ENCODE results near the gene KCNC1.

KCNC1 gene

GRCh38 chr11:17736579-17736893, 2.0 kb downstream of the KCNC1 start:
- no peak overlapping the region for H3K4me3 ChIP-seq (ENCODE audit: low read depth, low read length)

DNA sequence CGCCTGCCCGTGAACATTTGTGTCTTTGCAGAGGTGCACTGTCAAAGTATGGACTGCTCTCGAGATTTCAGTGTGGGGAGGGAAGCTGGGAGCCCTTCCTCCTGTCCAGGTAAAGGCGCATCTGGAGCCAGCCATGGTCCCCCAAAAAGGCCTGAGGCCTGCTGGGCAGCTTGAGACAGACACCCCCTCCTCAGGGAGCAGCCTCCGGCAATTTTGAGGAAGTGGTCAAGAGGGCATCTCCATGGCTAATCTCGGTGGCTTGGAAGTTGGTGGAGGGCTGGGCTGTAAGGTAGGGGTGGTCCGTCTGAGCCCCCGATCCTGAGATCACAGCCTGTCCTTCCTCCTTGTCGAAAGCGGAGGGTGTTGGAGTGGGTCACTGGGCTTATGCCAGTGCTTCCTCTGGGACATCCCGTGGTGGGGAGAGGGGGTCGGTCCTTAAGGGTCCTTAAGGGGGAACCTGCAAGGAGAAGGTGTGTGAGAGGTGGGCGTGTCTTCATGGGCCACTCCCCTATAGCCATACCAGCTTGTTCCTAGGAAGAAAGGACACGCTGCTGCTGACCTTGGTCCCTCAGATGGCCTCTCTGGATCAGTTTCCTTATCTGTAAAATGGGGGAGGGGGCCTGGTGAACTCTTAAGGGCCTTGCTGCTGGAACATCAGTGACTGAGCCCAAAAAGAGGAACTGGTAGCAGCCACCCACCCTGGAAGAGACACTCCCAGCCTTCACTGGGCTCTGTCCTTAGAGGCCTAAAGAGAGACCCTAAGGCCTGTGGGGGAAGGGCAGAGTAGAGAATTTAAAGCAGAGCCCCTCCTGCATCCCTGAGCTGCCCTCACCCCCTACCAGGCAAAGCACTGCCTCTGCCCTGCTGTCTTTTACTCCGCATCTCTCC, 2.6 kb downstream of the KCNC1 start:
- no peak overlapping the region for H3K4me3 ChIP-seq (ENCODE audit: low read depth, low read length)

- no peak overlapping the region for H3K4me3 ChIP-seq (ENCODE audit: low read depth, low read length)
Measured at GRCh38 chr11:17738151-17738973, 3.8 kb downstream of the KCNC1 start.

DNA sequence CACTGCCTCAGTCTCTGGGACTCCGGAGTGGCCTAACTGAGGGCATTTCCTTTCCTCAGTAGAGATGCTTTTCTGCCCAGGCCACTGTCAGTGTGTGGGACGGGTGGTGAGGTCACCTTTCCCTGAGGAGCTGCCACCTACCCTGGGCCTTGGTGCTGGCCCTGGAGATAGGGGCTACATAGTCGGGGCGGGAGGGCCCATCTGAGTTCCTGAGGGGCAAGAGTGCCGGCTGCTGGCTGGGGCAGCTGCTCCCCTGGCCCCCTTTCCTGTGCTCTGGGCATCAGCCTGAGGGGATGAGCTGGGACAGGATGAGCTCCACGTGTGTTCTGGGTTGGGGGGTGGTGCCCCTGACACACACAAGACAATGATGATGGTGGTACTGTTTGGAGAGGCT, 5.4 kb downstream of the KCNC1 start:
- no peak overlapping the region for H3K4me3 ChIP-seq (ENCODE audit: low read depth, low read length)

DNA sequence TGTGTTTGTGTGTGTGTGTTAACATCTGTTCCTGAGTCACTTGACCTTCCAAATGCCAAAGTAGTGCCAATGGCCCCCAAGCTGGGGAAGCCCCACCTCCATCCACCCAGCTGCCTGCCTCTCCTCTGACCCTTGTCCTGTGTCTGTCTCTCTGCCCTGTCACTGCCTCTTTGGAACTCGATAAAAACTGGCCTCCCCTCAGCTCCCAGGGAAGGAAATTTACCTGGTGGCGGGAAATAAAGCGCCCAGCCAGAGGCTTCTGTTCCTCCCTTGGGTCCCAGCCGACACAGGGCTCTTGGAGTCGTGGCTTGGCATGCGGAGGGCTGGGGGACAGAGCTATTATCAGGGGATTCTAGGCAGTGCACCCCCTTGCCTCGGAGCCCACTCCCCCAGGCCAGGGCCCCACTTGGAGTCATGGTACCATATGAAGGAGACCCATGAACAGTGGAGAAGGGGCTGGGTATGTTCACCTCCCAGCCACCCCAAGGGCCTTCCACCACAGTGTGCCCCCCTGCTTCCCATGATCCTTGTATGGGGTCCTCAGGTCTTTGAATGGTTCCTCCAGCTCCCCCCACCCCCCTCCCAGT, 6.2 kb downstream of the KCNC1 start:
- H3K4me3 ChIP-seq (ENCODE audit: low read depth, low read length), result no peak overlapping the region

DNA sequence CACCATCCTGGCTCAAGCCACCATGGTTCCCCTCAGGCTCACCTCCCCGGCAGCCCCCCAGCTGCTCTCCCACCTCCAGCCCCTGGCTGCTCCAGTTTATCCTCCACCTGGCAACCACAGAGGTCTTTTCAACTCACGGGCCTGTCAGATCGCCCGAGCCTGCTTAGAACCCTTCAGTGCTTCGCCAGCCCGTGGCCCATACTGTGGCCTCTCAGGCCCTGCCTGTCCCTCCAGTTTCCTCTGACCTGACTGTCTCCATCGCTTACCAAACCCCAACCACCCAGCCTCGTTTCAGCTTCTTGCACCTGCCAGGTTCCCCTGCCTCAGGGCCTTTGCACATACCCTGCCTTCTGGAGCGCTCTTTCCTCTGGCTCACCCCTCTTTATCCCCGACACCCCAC, 6.9 kb downstream of the KCNC1 start:
- H3K4me3 ChIP-seq (ENCODE audit: low read depth, low read length), result no peak overlapping the region

DNA sequence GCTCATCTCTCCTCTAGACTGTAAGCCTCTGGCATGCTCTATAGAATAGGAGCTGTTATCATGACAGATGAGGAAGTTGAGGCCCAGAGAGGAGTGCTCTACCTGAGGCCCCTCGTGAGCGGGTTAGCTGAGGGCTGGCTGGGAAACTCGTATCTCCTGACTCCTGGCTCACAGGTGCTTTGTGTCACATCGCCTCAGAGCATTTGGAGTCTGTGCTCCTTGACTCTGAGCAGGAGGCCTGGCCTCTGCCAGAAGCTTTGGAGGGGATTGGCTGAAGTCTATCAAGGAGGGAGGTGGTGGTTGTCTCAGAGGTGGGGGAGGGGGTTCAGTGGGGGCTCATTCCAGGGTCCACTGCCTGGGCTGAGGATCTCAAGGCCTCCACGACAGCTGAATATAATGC, 7.4 kb downstream of the KCNC1 start:
- no peak overlapping the region for H3K4me3 ChIP-seq (ENCODE audit: low read depth, low read length)

GRCh38 chr11:17743026-17743807, 8.6 kb downstream of the KCNC1 start:
- H3K4me3 ChIP-seq (ENCODE audit: low read depth, low read length), result no peak overlapping the region

DNA sequence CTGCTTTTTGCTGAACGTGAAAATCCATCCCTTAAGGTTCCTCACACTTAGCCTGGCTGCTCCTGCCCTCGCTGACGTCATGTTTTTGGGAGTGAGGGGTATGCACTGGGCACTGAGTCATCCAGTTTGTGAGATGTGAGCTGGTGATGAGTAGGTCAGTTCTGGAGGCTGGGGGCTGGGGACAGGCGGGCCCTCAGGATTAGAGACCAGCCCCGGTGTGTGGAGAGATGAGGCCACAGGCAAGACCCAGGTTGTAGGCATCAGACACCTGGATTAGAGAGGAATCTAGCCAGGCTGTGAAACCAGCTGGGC, 9.2 kb downstream of the KCNC1 start:
- no peak overlapping the region for H3K4me3 ChIP-seq (ENCODE audit: low read depth, low read length)

DNA sequence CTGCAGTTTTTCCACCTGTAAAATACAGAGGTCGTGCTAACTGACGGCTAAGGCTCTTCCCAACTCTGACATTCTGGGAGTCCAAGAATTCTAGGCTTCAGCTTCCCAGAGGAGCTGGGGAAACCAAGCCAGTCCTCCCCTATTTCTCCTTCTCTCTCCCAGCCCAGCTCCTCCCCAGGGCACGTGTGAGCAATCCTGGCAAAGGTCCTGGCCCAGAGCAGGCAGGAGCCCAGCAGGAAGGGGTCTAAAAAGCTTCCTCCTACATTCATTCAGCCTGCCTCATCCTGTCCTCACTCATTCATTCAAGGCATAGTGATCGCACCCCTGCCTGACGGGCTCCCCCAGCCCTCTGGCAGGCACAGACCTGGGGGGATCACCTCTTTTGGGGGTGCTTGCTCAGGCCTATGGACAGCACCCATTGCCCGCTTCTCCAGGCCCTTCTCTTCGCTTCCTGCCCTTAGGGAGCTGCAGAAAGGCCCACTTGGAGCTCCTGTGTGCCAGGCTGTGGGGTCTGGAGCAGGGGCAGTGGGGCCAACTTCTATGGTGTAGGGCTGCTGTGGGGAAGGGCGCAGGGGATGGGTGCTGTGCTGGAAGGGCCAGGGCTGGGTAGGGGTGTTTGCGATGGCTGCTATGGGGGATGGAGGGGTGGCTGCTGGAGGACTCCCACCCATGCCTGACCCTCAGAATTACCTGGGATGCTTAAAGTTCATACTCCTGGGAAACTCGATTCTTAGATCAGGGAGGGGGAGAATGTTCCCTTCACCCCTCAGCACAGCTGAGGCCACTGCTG, 9.8 kb downstream of the KCNC1 start:
- H3K4me3 ChIP-seq (ENCODE audit: low read depth, low read length), result no peak overlapping the region

DNA sequence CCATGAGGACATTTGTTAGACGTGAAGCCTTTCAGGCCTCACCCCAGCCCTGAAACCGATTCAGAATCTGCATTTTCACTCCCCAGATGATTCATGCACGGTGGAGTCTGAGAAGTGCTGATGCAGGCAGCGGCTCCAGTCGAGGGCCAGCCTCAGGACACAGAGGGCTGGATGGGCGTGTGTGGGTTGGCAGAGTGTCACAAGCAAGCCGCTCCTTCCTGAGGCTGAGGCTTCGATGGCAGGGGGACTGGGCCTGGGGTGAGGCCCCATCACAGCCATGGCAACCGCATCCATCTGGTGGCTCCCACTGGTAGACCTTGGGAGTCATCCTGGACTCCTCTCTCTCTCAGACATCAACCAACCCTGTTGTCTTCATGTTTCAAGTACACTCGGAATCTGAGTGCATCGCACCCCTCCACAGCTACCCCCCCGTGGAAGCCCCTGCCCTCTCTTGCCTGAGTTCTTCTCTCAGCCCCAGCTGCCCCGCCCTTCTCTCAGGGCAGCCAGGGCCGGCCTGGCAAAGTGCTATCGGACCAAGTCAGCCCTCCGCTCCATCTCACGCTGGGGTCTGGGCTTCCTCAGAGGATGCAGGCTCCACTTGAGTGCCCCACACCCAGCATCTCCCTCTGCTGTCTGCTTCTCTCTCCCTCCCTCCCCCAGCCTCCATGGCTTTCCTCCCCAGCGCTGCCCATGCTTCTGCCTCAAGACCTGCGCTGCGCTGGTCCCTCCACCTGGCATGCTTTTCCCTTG, 10.6 kb downstream of the KCNC1 start:
- no peak overlapping the region for H3K4me3 ChIP-seq (ENCODE audit: low read depth, low read length)

GRCh38 chr11:17746096-17746495, 11.5 kb downstream of the KCNC1 start:
- H3K4me3 ChIP-seq (ENCODE audit: low read depth, low read length), result no peak overlapping the region

- H3K4me3 ChIP-seq (ENCODE audit: low read depth, low read length), result no peak overlapping the region
Measured at GRCh38 chr11:17747131-17747955, 12.8 kb downstream of the KCNC1 start.

DNA sequence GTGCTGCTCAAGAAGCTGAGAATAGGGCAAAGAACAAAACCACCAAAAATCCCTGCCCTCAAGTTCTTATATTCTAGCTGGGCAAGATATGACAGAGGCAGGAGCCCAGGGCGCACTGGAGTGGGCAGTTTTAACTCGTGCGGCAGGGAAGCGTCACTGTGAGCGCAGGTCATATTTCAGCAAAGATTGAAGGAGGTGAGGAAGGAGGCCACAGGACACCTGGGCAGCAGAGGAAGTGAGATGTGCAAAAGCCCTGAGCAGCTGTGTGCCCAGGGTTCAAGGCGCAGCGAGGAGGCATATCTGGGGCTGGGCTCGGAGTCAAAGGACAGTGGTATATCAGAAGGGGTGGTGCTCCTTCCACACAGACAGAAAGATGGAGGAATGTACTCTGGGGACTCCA, 13.5 kb downstream of the KCNC1 start:
- no peak overlapping the region for H3K4me3 ChIP-seq (ENCODE audit: low read depth, low read length)

- H3K4me3 ChIP-seq (ENCODE audit: low read depth, low read length), result no peak overlapping the region
Measured at GRCh38 chr11:17748761-17749721, 14.5 kb downstream of the KCNC1 start.

DNA sequence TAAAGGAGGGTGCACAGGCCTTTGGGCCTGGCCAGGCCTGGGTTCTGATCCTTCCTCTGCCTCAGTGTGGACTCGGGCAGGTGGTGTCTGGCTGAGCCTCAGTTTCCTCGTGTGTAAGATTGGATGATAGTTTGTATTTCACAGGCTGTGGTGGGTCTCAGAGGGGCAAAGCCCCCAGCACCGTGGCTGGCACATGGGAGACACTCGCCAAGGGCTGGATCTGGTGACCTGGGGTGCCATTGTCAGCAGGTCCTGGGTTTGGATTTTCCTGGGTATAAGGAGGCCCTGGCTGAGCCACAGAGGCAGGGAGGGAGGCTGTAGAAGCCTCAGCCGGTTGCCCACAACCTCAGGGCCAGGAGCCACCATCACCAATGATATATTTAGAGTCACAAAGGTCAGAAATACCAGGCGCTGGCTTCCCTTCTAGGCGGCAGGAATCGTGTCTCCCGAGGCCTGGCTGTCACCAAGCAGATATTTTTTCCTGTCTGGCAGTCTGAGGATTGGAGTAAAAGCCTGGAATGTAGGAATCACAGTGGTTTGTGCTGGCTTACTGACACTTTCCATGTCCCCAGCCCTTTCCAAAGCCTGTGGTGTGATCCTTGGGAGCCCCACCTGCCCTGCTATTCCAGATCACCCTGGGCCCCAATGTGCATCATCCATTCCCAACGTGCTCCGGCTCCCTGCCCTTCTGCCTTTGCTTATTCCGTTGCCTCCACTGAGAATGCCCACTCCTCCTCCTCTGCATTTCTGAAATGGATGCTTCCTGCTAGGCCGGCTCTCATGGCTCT, 15.6 kb downstream of the KCNC1 start:
- no peak overlapping the region for H3K4me3 ChIP-seq (ENCODE audit: low read depth, low read length)

DNA sequence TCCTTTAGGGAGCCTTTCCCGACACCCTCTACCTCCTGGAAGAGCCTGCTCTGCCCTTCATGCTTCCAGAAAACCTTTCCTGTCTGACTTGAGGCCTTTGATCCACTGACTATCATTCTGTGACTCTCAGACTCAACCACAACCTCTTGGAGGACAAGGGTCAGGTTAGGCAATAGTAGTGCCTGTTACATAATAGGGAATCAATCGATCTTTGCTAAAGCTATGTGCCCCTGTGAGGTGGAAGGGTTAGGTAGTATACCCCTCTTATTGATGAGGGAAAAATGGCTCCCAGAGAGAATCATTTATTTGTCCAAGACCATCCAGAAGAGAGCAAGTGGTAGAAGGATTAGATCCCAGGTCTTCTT, 16.2 kb downstream of the KCNC1 start:
- no peak overlapping the region for H3K4me3 ChIP-seq (ENCODE audit: low read depth, low read length)
